ENCODE results near the gene ADGRB3.

The ADGRB3 gene

GRCh38 chr6:69294407-69294806 is 659.3 kb downstream of the ADGRB3 start:
- no peaks in the 10 kb centered on the region for H3K36me3 Mint-ChIP-seq
- DNase-seq = no peak
- H3K27me3 Mint-ChIP-seq = no peaks in the 10 kb centered on the region
- H3K4me1 Mint-ChIP-seq = no peaks in the 10 kb centered on the region
- H3K27ac Mint-ChIP-seq = no peak overlapping the region
- no peak overlapping the region for H3K4me3 Mint-ChIP-seq
- no peaks in the 10 kb centered on the region for H3K9me3 Mint-ChIP-seq
- CTCF ChIA-PET = no interaction called here

- Mint-ChIP-seq H3K4me3 (no peak overlapping the region), H3K4me1 (no peaks in the 10 kb centered on the region), H3K9me3 (no peaks in the 10 kb centered on the region), H3K27me3 (no peaks in the 10 kb centered on the region), H3K27ac (no peak overlapping the region), H3K36me3 (no peaks in the 10 kb centered on the region)
- no peak for DNase-seq
- CTCF ChIA-PET = no interaction called here
These were observed 659.8 kb downstream of the ADGRB3 start for GRCh38 chr6:69294862-69295261.

- Mint-ChIP-seq H3K36me3 (no peaks in the 10 kb centered on the region), H3K4me3 (no peak overlapping the region), H3K9me3 (no peaks in the 10 kb centered on the region), H3K27ac (no peak overlapping the region), H3K27me3 (no peaks in the 10 kb centered on the region), H3K4me1 (no peaks in the 10 kb centered on the region)
- CTCF ChIA-PET = no interaction called here
- DNase-seq = no peak
These were observed 668.3 kb downstream of the ADGRB3 start for GRCh38 chr6:69303382-69303781.

- CTCF ChIA-PET = no interaction called here
- no peak for DNase-seq
- Mint-ChIP-seq H3K9me3 (no peaks in the 10 kb centered on the region), H3K27ac (no peak overlapping the region), H3K4me1 (no peaks in the 10 kb centered on the region), H3K36me3 (no peaks in the 10 kb centered on the region), H3K4me3 (no peak overlapping the region), H3K27me3 (no peaks in the 10 kb centered on the region)
These were observed 670.4 kb downstream of the ADGRB3 start for GRCh38 chr6:69305456-69305855.

- CTCF ChIA-PET = interaction anchor here (0.6 kb wide), 1 partner anchor 57 kb away, joined by 3 read pairs; no protein-coding TSS in a partner anchor
- no peaks in the 10 kb centered on the region for H3K4me1 Mint-ChIP-seq
- H3K27ac Mint-ChIP-seq = no peak overlapping the region
- no peaks in the 10 kb centered on the region for H3K9me3 Mint-ChIP-seq
- H3K4me3 Mint-ChIP-seq = no peak overlapping the region
- H3K36me3 Mint-ChIP-seq = no peaks in the 10 kb centered on the region
- H3K27me3 Mint-ChIP-seq = no peaks in the 10 kb centered on the region
- DNase-seq = no peak
These were observed 673.5 kb downstream of the ADGRB3 start for GRCh38 chr6:69308584-69308983.

- Mint-ChIP-seq H3K4me3 (no peak overlapping the region), H3K4me1 (no peaks in the 10 kb centered on the region), H3K36me3 (no peaks in the 10 kb centered on the region), H3K27ac (no peak overlapping the region), H3K27me3 (no peaks in the 10 kb centered on the region), H3K9me3 (no peaks in the 10 kb centered on the region)
- CTCF ChIA-PET = no interaction called here
- no peak for DNase-seq
These were observed 676.8 kb downstream of the ADGRB3 start for GRCh38 chr6:69311888-69312287.

- Mint-ChIP-seq H3K27me3 (no peaks in the 10 kb centered on the region), H3K36me3 (no peaks in the 10 kb centered on the region), H3K27ac (no peak overlapping the region), H3K4me3 (no peak overlapping the region), H3K9me3 (no peaks in the 10 kb centered on the region), H3K4me1 (no peaks in the 10 kb centered on the region)
- no peak for DNase-seq
- CTCF ChIA-PET = no interaction called here
These were observed 678.9 kb downstream of the ADGRB3 start for GRCh38 chr6:69314001-69314400.

GRCh38 chr6:69314531-69314930 is 679.4 kb downstream of the ADGRB3 start:
- Mint-ChIP-seq H3K4me1 (no peaks in the 10 kb centered on the region), H3K27me3 (no peaks in the 10 kb centered on the region), H3K36me3 (no peaks in the 10 kb centered on the region), H3K27ac (no peak overlapping the region), H3K4me3 (no peak overlapping the region), H3K9me3 (no peaks in the 10 kb centered on the region)
- no peak for DNase-seq
- CTCF ChIA-PET = no interaction called here

GRCh38 chr6:69331886-69332285 is 696.8 kb downstream of the ADGRB3 start:
- CTCF ChIA-PET = no interaction called here
- Mint-ChIP-seq H3K9me3 (no peaks in the 10 kb centered on the region), H3K4me3 (no peak overlapping the region), H3K4me1 (no peaks in the 10 kb centered on the region), H3K27ac (no peak overlapping the region), H3K36me3 (no peaks in the 10 kb centered on the region), H3K27me3 (no peaks in the 10 kb centered on the region)
- no peak for DNase-seq

- Mint-ChIP-seq H3K4me3 (no peak overlapping the region), H3K27me3 (no peaks in the 10 kb centered on the region), H3K4me1 (no peaks in the 10 kb centered on the region), H3K9me3 (no peaks in the 10 kb centered on the region), H3K36me3 (no peaks in the 10 kb centered on the region), H3K27ac (no peak overlapping the region)
- no peak for DNase-seq
- CTCF ChIA-PET = no interaction called here
These were observed 702.2 kb downstream of the ADGRB3 start for GRCh38 chr6:69337311-69337710.

- no peaks in the 10 kb centered on the region for H3K4me1 Mint-ChIP-seq
- H3K27me3 Mint-ChIP-seq = no peaks in the 10 kb centered on the region
- DNase-seq = no peak
- H3K9me3 Mint-ChIP-seq = no peaks in the 10 kb centered on the region
- no peak overlapping the region for H3K27ac Mint-ChIP-seq
- H3K36me3 Mint-ChIP-seq = no peaks in the 10 kb centered on the region
- CTCF ChIA-PET = no interaction called here
- no peak overlapping the region for H3K4me3 Mint-ChIP-seq
These were observed 703.5 kb downstream of the ADGRB3 start for GRCh38 chr6:69338431-69339162.

- Mint-ChIP-seq H3K4me3 (no peak overlapping the region), H3K27ac (no peak overlapping the region), H3K9me3 (no peaks in the 10 kb centered on the region), H3K27me3 (no peaks in the 10 kb centered on the region), H3K36me3 (no peaks in the 10 kb centered on the region), H3K4me1 (no peaks in the 10 kb centered on the region)
- no peak for DNase-seq
- CTCF ChIA-PET = no interaction called here
These were observed 704.1 kb downstream of the ADGRB3 start for GRCh38 chr6:69339163-69339550.

GRCh38 chr6:69340196-69340595 is 705.1 kb downstream of the ADGRB3 start:
- Mint-ChIP-seq H3K27me3 (no peaks in the 10 kb centered on the region), H3K4me1 (no peaks in the 10 kb centered on the region), H3K27ac (no peak overlapping the region), H3K4me3 (no peak overlapping the region), H3K36me3 (no peaks in the 10 kb centered on the region), H3K9me3 (peaks cover 2% of the 10 kb centered on the region)
- no peak for DNase-seq
- CTCF ChIA-PET = no interaction called here

GRCh38 chr6:69343851-69344250 is 708.8 kb downstream of the ADGRB3 start:
- H3K36me3 Mint-ChIP-seq = no peaks in the 10 kb centered on the region
- H3K4me1 Mint-ChIP-seq = no peaks in the 10 kb centered on the region
- CTCF ChIA-PET = no interaction called here
- peaks cover 4% of the 10 kb centered on the region for H3K9me3 Mint-ChIP-seq
- H3K4me3 Mint-ChIP-seq = no peak overlapping the region
- H3K27me3 Mint-ChIP-seq = no peaks in the 10 kb centered on the region
- DNase-seq = no peak
- H3K27ac Mint-ChIP-seq = no peak overlapping the region

- Mint-ChIP-seq H3K27me3 (no peaks in the 10 kb centered on the region), H3K4me3 (no peak overlapping the region), H3K27ac (no peak overlapping the region), H3K36me3 (no peaks in the 10 kb centered on the region), H3K4me1 (no peaks in the 10 kb centered on the region), H3K9me3 (peaks cover 2% of the 10 kb centered on the region)
- CTCF ChIA-PET = interaction anchor here (0.7 kb wide), 1 partner anchor 666 kb away, joined by 3 read pairs; no protein-coding TSS in a partner anchor
- DNase-seq = no peak
These were observed 714.7 kb downstream of the ADGRB3 start for GRCh38 chr6:69349771-69350170.

- Mint-ChIP-seq H3K4me3 (no peak overlapping the region), H3K36me3 (no peaks in the 10 kb centered on the region), H3K27me3 (no peaks in the 10 kb centered on the region), H3K9me3 (no peaks in the 10 kb centered on the region), H3K27ac (no peak overlapping the region), H3K4me1 (no peaks in the 10 kb centered on the region)
- no peak for DNase-seq
- CTCF ChIA-PET = no interaction called here
These were observed 727.1 kb downstream of the ADGRB3 start for GRCh38 chr6:69362209-69362608.

Measured in activated naive CD4-positive, alpha-beta T cell treated with anti-CD3 and anti-CD28 coated beads, Interleukin-2, amount 10 ng/mL, durations not matched to agents 7 days and 5 days (primary cell).